Fibroblast of lung (primary cell): ENCODE results near the gene HIPK1. TPM values are rescaled to one million over a fixed set of nuclear protein-coding genes. Genes with fewer than 3 reads are reported as not detected.

ENCODE experiments used
- DNase-seq, 2 donors: peaks; one replicate each; pipeline versions ENCODE4 v3.0.0 to v3.0.0-alpha.2; 2010; ENCODE audit warnings: low read depth in 2 of 2
- H2AFZ ChIP-seq: 2 replicates; pipeline ENCODE4 v1.5.1; 2012; ENCODE audit warnings: low read length, control low read depth, inconsistent platforms
- H3K27ac ChIP-seq: 2 replicates; pipeline ENCODE4 v1.5.1; 2011; ENCODE audit warnings: low read length, control low read depth; ENCODE audit not compliant: insufficient read depth
- H3K27me3 ChIP-seq: 2 replicates; pipeline ENCODE4 v1.5.1; 2011; ENCODE audit warnings: mild to moderate bottlenecking, low read length; ENCODE audit not compliant: control insufficient read depth, insufficient read depth
- H3K36me3 ChIP-seq: 2 replicates; pipeline ENCODE4 v1.5.1; 2011; ENCODE audit warnings: low read length; ENCODE audit not compliant: control insufficient read depth, insufficient read depth
- H3K4me1 ChIP-seq: 2 replicates; pipeline ENCODE4 v1.5.1; 2011; ENCODE audit warnings: low read length; ENCODE audit not compliant: control insufficient read depth, insufficient read depth; ENCODE audit errors: extremely low read depth
- H3K4me2 ChIP-seq: 2 replicates; pipeline ENCODE4 v1.5.1; 2011; ENCODE audit warnings: low read length, control low read depth; ENCODE audit not compliant: insufficient read depth; ENCODE audit errors: extremely low read depth
- H3K4me3 ChIP-seq, 4 experiments: fragments of 200-600 bp in 1 of 4; sonication (generic) in 1 of 4; replicated peaks in 1 of 4; 2 replicates each; pipeline ENCODE4 v1.5.1; 2011 to 2016; ENCODE audit warnings: low read length in 4 of 4, low read depth in 3 of 4, mild to moderate bottlenecking in 3 of 4, control low read depth in 2 of 4, inconsistent platforms in 1 of 4, mixed read lengths in 1 of 4; ENCODE audit not compliant: insufficient read depth in 1 of 4; ENCODE audit errors: control extremely low read depth in 1 of 4
- H3K79me2 ChIP-seq: 2 replicates; pipeline ENCODE4 v1.5.1; 2012; ENCODE audit warnings: mild to moderate bottlenecking, low read length, inconsistent platforms; ENCODE audit not compliant: control insufficient read depth, insufficient read depth
- H3K9ac ChIP-seq: 2 replicates; pipeline ENCODE4 v1.5.1; 2011; ENCODE audit warnings: mild to moderate bottlenecking, low read length, control low read depth; ENCODE audit not compliant: insufficient read depth
- H3K9me3 ChIP-seq: 2 replicates; pipeline ENCODE4 v1.5.1; 2012; ENCODE audit warnings: low read depth, low read length; ENCODE audit not compliant: control insufficient read depth, insufficient read depth
- H4K20me1 ChIP-seq: 2 replicates; pipeline ENCODE4 v1.5.1; 2011; ENCODE audit warnings: low read length; ENCODE audit not compliant: control insufficient read depth, insufficient read depth; ENCODE audit errors: extremely low read depth
- EZH2 ChIP-seq: IDR thresholded peaks from 2 replicates; pipeline ENCODE4 v1.5.1; 2012; ENCODE audit warnings: low read length, control low read depth, mild to moderate bottlenecking; ENCODE audit errors: missing control alignments
- polyA plus RNA-seq, 2 donors: library from polyadenylated mRNA; depleted of rRNA in 1 of 2; stranded (reverse) in 1 of 2; unstranded in 1 of 2; fragments of >200 nt; gene quantifications; 2 replicates each; pipeline ENCODE4 v1.2.1, GENCODE V29; 2011 to 2012; ENCODE audit warnings: missing spikeins in 1 of 2
- total RNA-seq: library from RNA; depleted of rRNA; stranded (reverse); fragments of >200 nt; gene quantifications from 2 replicates; pipeline ENCODE4 v1.2.1, GENCODE V29; 2014
- TF ChIP-seq, protein P1 (sequence below), 2 donors: IDR thresholded peaks in 1 of 2; conservative IDR thresholded peaks in 1 of 2; 1 replicate in 1 of 2; 2 replicates in 1 of 2; pipeline ENCODE4 v1.5.1; 2011 to 2012; ENCODE audit warnings: low read length in 2 of 2, control low read depth in 1 of 2, inconsistent platforms in 1 of 2, low read depth in 1 of 2, mild to moderate bottlenecking in 1 of 2

Gene HIPK1
- total and polyA plus RNA-seq, 2 donors (not counting 1 experiment from before 2014, with no cell fraction given) = 19.8 to 28.5 TPM

- no peak overlapping the region for H2AFZ ChIP-seq
- H3K4me3 ChIP-seq = no peak overlapping the region
- no peak overlapping the region for H3K9ac ChIP-seq
- H3K36me3 ChIP-seq = no peaks in the 10 kb centered on the region
- H3K27me3 ChIP-seq = no peaks in the 10 kb centered on the region
- no peak overlapping the region for H3K4me2 ChIP-seq
- DNase-seq = no peak
- no peaks in the 10 kb centered on the region for H3K9me3 ChIP-seq
- H3K4me1 ChIP-seq = peaks cover 10% of the 10 kb centered on the region
- no peaks in the 10 kb centered on the region for H3K79me2 ChIP-seq
- H4K20me1 ChIP-seq = no peaks in the 10 kb centered on the region
- no peak overlapping the region for H3K27ac ChIP-seq
- TF ChIP-seq EZH2 = no peak
- TF ChIP-seq, protein P1, sequence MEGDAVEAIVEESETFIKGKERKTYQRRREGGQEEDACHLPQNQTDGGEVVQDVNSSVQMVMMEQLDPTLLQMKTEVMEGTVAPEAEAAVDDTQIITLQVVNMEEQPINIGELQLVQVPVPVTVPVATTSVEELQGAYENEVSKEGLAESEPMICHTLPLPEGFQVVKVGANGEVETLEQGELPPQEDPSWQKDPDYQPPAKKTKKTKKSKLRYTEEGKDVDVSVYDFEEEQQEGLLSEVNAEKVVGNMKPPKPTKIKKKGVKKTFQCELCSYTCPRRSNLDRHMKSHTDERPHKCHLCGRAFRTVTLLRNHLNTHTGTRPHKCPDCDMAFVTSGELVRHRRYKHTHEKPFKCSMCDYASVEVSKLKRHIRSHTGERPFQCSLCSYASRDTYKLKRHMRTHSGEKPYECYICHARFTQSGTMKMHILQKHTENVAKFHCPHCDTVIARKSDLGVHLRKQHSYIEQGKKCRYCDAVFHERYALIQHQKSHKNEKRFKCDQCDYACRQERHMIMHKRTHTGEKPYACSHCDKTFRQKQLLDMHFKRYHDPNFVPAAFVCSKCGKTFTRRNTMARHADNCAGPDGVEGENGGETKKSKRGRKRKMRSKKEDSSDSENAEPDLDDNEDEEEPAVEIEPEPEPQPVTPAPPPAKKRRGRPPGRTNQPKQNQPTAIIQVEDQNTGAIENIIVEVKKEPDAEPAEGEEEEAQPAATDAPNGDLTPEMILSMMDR (conservative IDR thresholded peaks at IDR 0.05 in 1 of 2, IDR thresholded peaks at IDR 0.05 in 1 of 2; ENCODE audit: low read depth in 1 of 2, low read length in 2 of 2) = no peak
Observed at GRCh38 chr1:113916974-113917373, 12.2 kb upstream of the HIPK1 start.

DNA sequence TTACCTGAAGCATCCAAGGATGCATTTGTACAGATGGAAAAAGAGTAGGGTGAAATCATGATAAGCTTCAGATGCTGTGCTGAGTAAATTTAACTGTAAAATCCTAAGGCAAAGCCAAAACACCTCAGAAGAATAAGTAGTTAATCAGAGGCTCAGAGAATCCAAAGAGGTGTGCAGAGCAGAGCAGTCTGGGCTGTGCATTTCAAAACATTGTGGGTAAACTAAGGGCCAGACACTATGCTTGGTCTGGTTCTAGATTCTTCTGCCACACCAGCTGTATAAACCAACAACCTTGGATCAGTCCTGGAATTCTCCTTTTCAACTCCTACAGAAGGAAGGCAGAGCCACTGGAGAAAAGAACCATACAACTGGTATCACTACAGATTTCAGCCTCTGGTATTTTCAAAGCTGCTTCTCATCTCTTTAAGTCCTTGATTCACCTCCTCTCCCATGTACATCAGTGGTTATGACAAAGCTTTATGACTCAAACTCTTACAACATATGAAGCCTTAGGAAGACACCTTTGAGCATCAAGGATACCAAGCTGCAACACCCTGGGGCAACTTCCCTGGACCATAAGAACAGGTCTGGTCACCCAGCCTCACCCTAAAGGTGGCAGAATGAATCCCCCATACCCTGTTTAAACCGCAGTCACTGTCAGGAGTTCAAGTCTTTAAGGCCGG, 11.6 kb upstream of the HIPK1 start:
- H3K4me1 ChIP-seq = peaks cover 8% of the 10 kb centered on the region
- no peak overlapping the region for H3K4me3 ChIP-seq
- no peaks in the 10 kb centered on the region for H4K20me1 ChIP-seq
- H3K79me2 ChIP-seq = no peaks in the 10 kb centered on the region
- TF ChIP-seq EZH2 = no peak
- TF ChIP-seq, protein P1 (conservative IDR thresholded peaks at IDR 0.05 in 1 of 2, IDR thresholded peaks at IDR 0.05 in 1 of 2; ENCODE audit: low read depth in 1 of 2, low read length in 2 of 2) = no peak
- no peak overlapping the region for H3K4me2 ChIP-seq
- no peak overlapping the region for H3K27ac ChIP-seq
- no peaks in the 10 kb centered on the region for H3K36me3 ChIP-seq
- DNase-seq = peak; percentile 4 to 18
- H3K27me3 ChIP-seq = no peaks in the 10 kb centered on the region
- no peak overlapping the region for H2AFZ ChIP-seq
- no peaks in the 10 kb centered on the region for H3K9me3 ChIP-seq
- H3K9ac ChIP-seq = no peak overlapping the region

DNA sequence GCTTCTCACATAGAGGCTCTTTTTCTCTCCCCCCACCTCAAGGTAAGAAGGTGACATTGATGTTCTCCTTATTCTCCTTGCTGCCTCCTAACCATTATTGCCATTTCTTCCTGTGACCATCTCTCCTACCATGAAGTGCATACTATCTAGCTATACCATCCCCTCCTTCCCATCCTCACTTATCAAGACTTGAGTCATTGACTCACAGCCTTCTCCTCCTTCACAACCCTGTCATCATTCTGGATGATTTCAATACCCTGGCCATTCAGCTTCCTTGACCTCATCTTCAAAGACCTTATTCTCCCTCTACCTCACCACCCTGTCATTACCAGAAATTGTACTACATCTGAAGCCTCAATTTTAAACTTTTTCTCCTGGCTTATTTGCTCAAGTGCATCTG, 10.9 kb upstream of the HIPK1 start:
- no peaks in the 10 kb centered on the region for H3K36me3 ChIP-seq
- TF ChIP-seq, protein P1 (conservative IDR thresholded peaks at IDR 0.05 in 1 of 2, IDR thresholded peaks at IDR 0.05 in 1 of 2; ENCODE audit: low read depth in 1 of 2, low read length in 2 of 2) = no peak
- no peak for TF ChIP-seq EZH2
- H3K4me1 ChIP-seq = peaks cover 3% of the 10 kb centered on the region
- no peaks in the 10 kb centered on the region for H3K27me3 ChIP-seq
- no peaks in the 10 kb centered on the region for H3K79me2 ChIP-seq
- no peak overlapping the region for H3K4me2 ChIP-seq
- H2AFZ ChIP-seq = no peak overlapping the region
- no peak overlapping the region for H3K27ac ChIP-seq
- no peaks in the 10 kb centered on the region for H4K20me1 ChIP-seq
- H3K9ac ChIP-seq = no peak overlapping the region
- DNase-seq = no peak
- H3K4me3 ChIP-seq = no peak overlapping the region
- no peaks in the 10 kb centered on the region for H3K9me3 ChIP-seq
